OCI-LY1 (cell line): ENCODE data around the gene USP6NL.

Source experiments
- CTCF ChIP-seq: fragments of 200-600 bp; sonication (generic), shearing (Covaris generic); IDR thresholded peaks from 2 replicates; pipeline ENCODE4 v1.5.1; 2017; ENCODE audit warnings: mild to moderate bottlenecking, antibody characterized with exemption, low read length, moderate library complexity, mixed read lengths
- EZH2 ChIP-seq: fragments of 200-600 bp; sonication (generic), shearing (Covaris generic); IDR thresholded peaks from 2 replicates; pipeline ENCODE4 v1.8.0; 2017; ENCODE audit warnings: borderline replicate concordance, mixed run types, mild to moderate bottlenecking, antibody characterized with exemption, low read length, moderate library complexity, mixed read lengths

DNA sequence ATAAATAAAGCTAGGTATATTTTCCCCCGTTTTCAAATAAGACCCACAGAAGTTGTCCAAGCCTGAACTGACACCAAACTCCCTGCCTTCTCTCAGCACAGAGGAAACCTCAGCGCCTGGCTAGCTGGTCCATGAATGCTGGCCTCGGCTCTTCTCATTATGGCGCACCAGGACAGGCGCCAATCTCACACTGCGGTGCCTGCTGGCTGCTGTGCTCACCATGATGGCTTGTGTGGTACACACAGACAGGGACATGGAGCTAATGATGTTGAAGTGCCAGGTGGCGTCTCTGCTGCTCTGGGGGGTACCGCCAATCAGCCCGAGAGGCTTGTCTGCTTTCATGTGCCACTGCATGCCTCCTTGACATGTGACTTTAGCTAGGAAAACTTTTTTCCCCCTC, 43.2 kb upstream of the USP6NL start:
- TF ChIP-seq CTCF (no peak), EZH2 (no peak)
